ENCODE data around the gene ADAM8. TPM values are rescaled to one million over a fixed set of nuclear protein-coding genes. Genes with fewer than 3 reads are reported as not detected.

ADAM8 gene
- total and polyA plus RNA-seq, 10 of the 15 experiments (the other 5 are each of a cell fraction or from before 2014, with no cell fraction given): 0.37 to 92.7 (median 21.7) TPM

DNA sequence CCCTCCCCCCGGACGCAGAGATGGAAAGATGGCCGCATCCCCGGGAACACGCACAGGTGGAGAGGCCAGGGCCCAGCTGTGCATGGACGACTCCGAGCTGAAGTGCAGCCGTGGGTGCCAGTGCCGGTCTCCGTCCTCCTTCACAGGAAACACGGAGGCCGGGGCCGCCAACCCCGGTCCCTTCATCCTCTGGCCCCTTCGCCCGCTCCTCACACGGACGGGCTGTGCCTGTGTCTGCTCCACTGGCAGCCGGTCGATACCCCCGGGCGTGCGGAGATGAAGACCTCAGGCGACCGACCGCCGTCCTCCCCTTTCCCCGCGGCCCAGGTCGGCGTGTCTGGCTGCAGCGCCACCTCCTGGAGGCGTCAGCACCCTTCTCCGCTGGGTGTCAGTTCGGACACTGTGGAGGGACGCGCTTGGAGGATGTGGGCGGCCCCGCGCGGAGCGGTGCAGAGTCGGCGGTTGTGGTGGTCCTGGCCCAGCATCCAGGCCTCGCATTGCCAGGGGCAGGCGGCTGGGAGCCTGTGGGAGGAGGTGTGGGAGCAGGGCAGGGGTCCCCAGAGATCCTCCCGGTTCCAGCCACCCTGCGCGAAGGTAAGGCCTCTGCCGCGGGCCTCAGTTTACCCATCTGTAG lies 41.9 kb upstream of the ADAM8 start (continued):
- TF ChIP-seq, protein P1, sequence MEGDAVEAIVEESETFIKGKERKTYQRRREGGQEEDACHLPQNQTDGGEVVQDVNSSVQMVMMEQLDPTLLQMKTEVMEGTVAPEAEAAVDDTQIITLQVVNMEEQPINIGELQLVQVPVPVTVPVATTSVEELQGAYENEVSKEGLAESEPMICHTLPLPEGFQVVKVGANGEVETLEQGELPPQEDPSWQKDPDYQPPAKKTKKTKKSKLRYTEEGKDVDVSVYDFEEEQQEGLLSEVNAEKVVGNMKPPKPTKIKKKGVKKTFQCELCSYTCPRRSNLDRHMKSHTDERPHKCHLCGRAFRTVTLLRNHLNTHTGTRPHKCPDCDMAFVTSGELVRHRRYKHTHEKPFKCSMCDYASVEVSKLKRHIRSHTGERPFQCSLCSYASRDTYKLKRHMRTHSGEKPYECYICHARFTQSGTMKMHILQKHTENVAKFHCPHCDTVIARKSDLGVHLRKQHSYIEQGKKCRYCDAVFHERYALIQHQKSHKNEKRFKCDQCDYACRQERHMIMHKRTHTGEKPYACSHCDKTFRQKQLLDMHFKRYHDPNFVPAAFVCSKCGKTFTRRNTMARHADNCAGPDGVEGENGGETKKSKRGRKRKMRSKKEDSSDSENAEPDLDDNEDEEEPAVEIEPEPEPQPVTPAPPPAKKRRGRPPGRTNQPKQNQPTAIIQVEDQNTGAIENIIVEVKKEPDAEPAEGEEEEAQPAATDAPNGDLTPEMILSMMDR (IDR thresholded peaks at IDR 0.05 in 2 of 3, conservative IDR thresholded peaks at IDR 0.05 in 1 of 3; ENCODE audit: control insufficient read depth in 2 of 3, extremely low read depth in 1 of 3, insufficient read depth in 1 of 3, low read depth in 3 of 3, low read length in 3 of 3): peak; percentile 67 to 73 (median 67); a peak in 5 of 6 replicates

DNA sequence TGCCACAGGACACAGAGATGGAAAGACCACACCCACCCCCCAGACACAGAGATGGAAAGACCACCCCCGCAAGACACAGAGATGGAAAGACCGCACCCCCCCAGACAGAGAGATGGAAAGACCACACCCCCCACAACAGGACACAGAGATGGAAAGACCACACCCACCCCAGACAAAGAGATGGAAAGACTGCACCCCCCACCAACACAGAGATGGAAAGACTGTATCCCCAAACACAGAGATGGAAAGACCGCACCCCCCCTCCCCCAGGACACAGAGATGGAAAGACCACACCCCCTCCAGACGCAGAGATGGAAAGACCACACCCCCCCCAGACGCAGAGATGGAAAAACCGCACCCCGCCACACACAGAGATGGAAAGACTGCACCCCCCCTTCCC lies 40.1 kb upstream of the ADAM8 start:
- Histone ChIP-seq H3K27ac (ENCODE audit: control insufficient read depth, insufficient read depth) (no peak overlapping the region), H3K9me3 (replicated peaks; ENCODE audit: control insufficient read depth, insufficient read depth, low read length) (no peaks in the 10 kb centered on the region; the same call in 2 of the 3 replicates), H2AFZ (ENCODE audit: control insufficient read depth, low read depth, low read length) (no peak overlapping the region), H3K36me3 (ENCODE audit: control insufficient read depth in 2 of 2, insufficient read depth in 2 of 2, low read length in 1 of 2) (peaks cover 0 to 4% of the 10 kb centered on the region in 2 experiments; a peak in 1 of 4 replicates), H3K4me2 (ENCODE audit: control insufficient read depth, insufficient read depth) (no peak overlapping the region), H3K9ac (ENCODE audit: control insufficient read depth, insufficient read depth, low read length) (no peak overlapping the region), H4K20me1 (ENCODE audit: control insufficient read depth, insufficient read depth) (no peaks in the 10 kb centered on the region), H3K79me2 (ENCODE audit: control insufficient read depth, insufficient read depth, low read length) (no peaks in the 10 kb centered on the region), H3K27me3 (replicated peaks in 1 of 2; ENCODE audit: control insufficient read depth in 2 of 2, insufficient read depth in 2 of 2, low read length in 1 of 2) (no peaks in the 10 kb centered on the region), H3K4me3 (no peak overlapping the region), H3K4me1 (ENCODE audit: control insufficient read depth, insufficient read depth, low read length) (no peaks in the 10 kb centered on the region)
- ChIA-PET SMC1A (ENCODE audit: uncharacterized antibody, unreplicated experiment) (no interaction called here), RAD21 (ENCODE audit: unreplicated experiment) (no interaction called here), CTCF (no interaction called here), POLR2A (no interaction called here)
- in situ Hi-C loops (cut with MboI) (no loop called here), intact Hi-C loops (cut with micrococcal nuclease; ENCODE audit: unreplicated experiment) (no loop called here)
- WGBS (ENCODE audit: insufficient coverage, insufficient replicate concordance, low lambda C conversion rate, missing lambda C conversion rate): 100% methylated on average over 4 of the region's 7 CpGs
- FAIRE-seq: no peak
- DNase-seq (ENCODE audit: low read depth, low spot score): no peak
- no TSS peak for BruUV-seq (replicated peaks)
- ATAC-seq: no peak
- TF ChIP-seq RFX5 (IDR thresholded peaks at IDR 0.05; ENCODE audit: low read depth, low read length) (no peak), YBX1 (IDR thresholded peaks at IDR 0.05) (no peak), ETV6 (conservative IDR thresholded peaks at IDR 0.05 in 1 of 2, IDR thresholded peaks at IDR 0.05 in 1 of 2; ENCODE audit: borderline replicate concordance in 1 of 2, low read depth in 1 of 2) (no peak), CHD4 (IDR thresholded peaks at IDR 0.05) (no peak), RCOR1 (conservative IDR thresholded peaks at IDR 0.05; ENCODE audit: low read depth, low read length) (no peak), ZNF384 (IDR thresholded peaks at IDR 0.05; ENCODE audit: borderline replicate concordance, low read depth, low read length) (no peak), EP300 (IDR thresholded peaks at IDR 0.05; ENCODE audit: borderline replicate concordance in 1 of 2, control insufficient read depth in 1 of 2, low read depth in 2 of 2, low read length in 2 of 2) (no peak), TCF12 (IDR thresholded peaks at IDR 0.05; ENCODE audit: low read depth, low read length) (no peak), BACH1 (IDR thresholded peaks at IDR 0.05; ENCODE audit: borderline replicate concordance) (no peak), WRNIP1 (IDR thresholded peaks at IDR 0.05; ENCODE audit: borderline replicate concordance, low read depth, low read length) (no peak), NFYA (IDR thresholded peaks at IDR 0.05; ENCODE audit: borderline replicate concordance, low read depth, low read length) (no peak), CBFB (IDR thresholded peaks at IDR 0.05; ENCODE audit: low read depth) (no peak), MTA3 (IDR thresholded peaks at IDR 0.05; ENCODE audit: borderline replicate concordance, low read length) (no peak)
- TF ChIP-seq, protein P2, sequence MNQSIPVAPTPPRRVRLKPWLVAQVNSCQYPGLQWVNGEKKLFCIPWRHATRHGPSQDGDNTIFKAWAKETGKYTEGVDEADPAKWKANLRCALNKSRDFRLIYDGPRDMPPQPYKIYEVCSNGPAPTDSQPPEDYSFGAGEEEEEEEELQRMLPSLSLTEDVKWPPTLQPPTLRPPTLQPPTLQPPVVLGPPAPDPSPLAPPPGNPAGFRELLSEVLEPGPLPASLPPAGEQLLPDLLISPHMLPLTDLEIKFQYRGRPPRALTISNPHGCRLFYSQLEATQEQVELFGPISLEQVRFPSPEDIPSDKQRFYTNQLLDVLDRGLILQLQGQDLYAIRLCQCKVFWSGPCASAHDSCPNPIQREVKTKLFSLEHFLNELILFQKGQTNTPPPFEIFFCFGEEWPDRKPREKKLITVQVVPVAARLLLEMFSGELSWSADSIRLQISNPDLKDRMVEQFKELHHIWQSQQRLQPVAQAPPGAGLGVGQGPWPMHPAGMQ (IDR thresholded peaks at IDR 0.05; ENCODE audit: borderline replicate concordance): no peak
- TF ChIP-seq, protein P3, sequence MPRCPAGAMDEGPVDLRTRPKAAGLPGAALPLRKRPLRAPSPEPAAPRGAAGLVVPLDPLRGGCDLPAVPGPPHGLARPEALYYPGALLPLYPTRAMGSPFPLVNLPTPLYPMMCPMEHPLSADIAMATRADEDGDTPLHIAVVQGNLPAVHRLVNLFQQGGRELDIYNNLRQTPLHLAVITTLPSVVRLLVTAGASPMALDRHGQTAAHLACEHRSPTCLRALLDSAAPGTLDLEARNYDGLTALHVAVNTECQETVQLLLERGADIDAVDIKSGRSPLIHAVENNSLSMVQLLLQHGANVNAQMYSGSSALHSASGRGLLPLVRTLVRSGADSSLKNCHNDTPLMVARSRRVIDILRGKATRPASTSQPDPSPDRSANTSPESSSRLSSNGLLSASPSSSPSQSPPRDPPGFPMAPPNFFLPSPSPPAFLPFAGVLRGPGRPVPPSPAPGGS (IDR thresholded peaks at IDR 0.05; ENCODE audit: borderline replicate concordance, insufficient read depth, low read depth, low read length, poor library complexity, severe bottlenecking): no peak
